ENCODE results near the gene NDC80. TPM values are rescaled to one million over a fixed set of nuclear protein-coding genes. Genes with fewer than 3 reads are reported as not detected.

NDC80 gene
- total and polyA plus RNA-seq, 9 of the 15 experiments (the other 6 are each of a cell fraction or from before 2014, with no cell fraction given): 65.2 to 97.9 (median 83.3) TPM

DNA sequence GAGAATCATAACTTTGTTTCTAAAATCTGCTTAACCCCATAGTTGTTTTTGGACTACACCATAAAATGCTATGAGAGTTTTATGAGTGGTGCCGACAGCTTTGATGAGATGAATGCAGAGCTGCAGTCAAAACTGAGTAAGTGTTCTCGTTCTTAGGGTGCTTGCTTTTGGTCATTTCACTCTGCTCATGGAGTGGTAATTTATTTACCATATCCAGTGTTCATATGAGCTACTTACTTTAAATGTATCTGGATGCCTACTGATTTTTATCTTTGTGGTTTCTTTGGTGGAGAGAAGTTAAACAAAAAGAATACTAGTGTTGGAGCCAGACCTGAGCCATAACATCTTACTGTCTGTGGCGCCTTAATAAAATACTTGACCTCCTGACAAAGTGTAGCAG lies 16.4 kb downstream of the NDC80 start:
- Histone ChIP-seq H3K9me1 (ENCODE audit: control insufficient read depth, insufficient read depth, low read length) (no peaks in the 10 kb centered on the region), H3K27ac (ENCODE audit: extremely low read depth, low read depth, low read length) (no peak overlapping the region), H3K36me3 (ENCODE audit: control insufficient read depth, insufficient read depth, low read length) (peaks cover 85% of the 10 kb centered on the region), H3K4me1 (replicated peaks in 1 of 2; ENCODE audit: control insufficient read depth in 2 of 2, insufficient read depth in 2 of 2, low read length in 2 of 2) (no peaks in the 10 kb centered on the region), H4K20me1 (replicated peaks; ENCODE audit: control insufficient read depth, insufficient read depth, low read length) (no peaks in the 10 kb centered on the region), H3K79me2 (ENCODE audit: control insufficient read depth, insufficient read depth, low read length) (no peaks in the 10 kb centered on the region), H3K4me2 (ENCODE audit: insufficient read depth, low read length) (no peak overlapping the region), H3K9ac (ENCODE audit: insufficient read depth in 1 of 2, low read depth in 2 of 2, low read length in 2 of 2) (no peak overlapping the region), H2AFZ (ENCODE audit: low read depth, low read length) (no peak overlapping the region), H3K9me3 (replicated peaks; ENCODE audit: control insufficient read depth, insufficient read depth, low read depth, low read length) (no peaks in the 10 kb centered on the region), H3K27me3 (ENCODE audit: control insufficient read depth in 2 of 2, insufficient read depth in 2 of 2, low read length in 2 of 2) (no peaks in the 10 kb centered on the region), H3K4me3 (no peak overlapping the region)
- DNase-seq (ENCODE audit: extremely low read depth in 1 of 4, low spot score in 3 of 4): no peak
- in situ Hi-C loops (cut with MboI): no loop called here
- TF ChIP-seq CBX2 (IDR thresholded peaks at IDR 0.05; ENCODE audit: insufficient read depth, low read length, poor library complexity, severe bottlenecking) (no peak), LARP7 (IDR thresholded peaks at IDR 0.05) (no peak), ZNF217 (CRISPR knock-in tag; IDR thresholded peaks at IDR 0.05) (no peak), MCM5 (IDR thresholded peaks at IDR 0.05; ENCODE audit: low read depth) (no peak), ZNF239 (CRISPR knock-in tag; IDR thresholded peaks at IDR 0.05) (no peak), ZNF766 (CRISPR knock-in tag; conservative IDR thresholded peaks at IDR 0.05) (no peak), ZNF124 (CRISPR knock-in tag; IDR thresholded peaks at IDR 0.05) (no peak), MEIS2 (IDR thresholded peaks at IDR 0.05; ENCODE audit: partially characterized antibody) (no peak), ZNF57 (CRISPR knock-in tag; IDR thresholded peaks at IDR 0.05) (no peak), SNIP1 (IDR thresholded peaks at IDR 0.05; ENCODE audit: low read depth) (no peak), NCOA1 (IDR thresholded peaks at IDR 0.05; ENCODE audit: low read depth) (no peak), GABPB2 (CRISPR knock-in tag; conservative IDR thresholded peaks at IDR 0.05) (no peak), ZBED1 (IDR thresholded peaks at IDR 0.05) (no peak), BCL6 (CRISPR knock-in tag; IDR thresholded peaks at IDR 0.05) (no peak), SP2 (IDR thresholded peaks at IDR 0.05; ENCODE audit: extremely low read depth, low read depth, low read length, poor library complexity, severe bottlenecking) (no peak)
- TF ChIP-seq, protein P1, sequence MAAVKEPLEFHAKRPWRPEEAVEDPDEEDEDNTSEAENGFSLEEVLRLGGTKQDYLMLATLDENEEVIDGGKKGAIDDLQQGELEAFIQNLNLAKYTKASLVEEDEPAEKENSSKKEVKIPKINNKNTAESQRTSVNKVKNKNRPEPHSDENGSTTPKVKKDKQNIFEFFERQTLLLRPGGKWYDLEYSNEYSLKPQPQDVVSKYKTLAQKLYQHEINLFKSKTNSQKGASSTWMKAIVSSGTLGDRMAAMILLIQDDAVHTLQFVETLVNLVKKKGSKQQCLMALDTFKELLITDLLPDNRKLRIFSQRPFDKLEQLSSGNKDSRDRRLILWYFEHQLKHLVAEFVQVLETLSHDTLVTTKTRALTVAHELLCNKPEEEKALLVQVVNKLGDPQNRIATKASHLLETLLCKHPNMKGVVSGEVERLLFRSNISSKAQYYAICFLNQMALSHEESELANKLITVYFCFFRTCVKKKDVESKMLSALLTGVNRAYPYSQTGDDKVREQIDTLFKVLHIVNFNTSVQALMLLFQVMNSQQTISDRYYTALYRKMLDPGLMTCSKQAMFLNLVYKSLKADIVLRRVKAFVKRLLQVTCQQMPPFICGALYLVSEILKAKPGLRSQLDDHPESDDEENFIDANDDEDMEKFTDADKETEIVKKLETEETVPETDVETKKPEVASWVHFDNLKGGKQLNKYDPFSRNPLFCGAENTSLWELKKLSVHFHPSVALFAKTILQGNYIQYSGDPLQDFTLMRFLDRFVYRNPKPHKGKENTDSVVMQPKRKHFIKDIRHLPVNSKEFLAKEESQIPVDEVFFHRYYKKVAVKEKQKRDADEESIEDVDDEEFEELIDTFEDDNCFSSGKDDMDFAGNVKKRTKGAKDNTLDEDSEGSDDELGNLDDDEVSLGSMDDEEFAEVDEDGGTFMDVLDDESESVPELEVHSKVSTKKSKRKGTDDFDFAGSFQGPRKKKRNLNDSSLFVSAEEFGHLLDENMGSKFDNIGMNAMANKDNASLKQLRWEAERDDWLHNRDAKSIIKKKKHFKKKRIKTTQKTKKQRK (IDR thresholded peaks at IDR 0.05; ENCODE audit: borderline replicate concordance, low read depth, low read length): no peak
- TF ChIP-seq, protein P2, sequence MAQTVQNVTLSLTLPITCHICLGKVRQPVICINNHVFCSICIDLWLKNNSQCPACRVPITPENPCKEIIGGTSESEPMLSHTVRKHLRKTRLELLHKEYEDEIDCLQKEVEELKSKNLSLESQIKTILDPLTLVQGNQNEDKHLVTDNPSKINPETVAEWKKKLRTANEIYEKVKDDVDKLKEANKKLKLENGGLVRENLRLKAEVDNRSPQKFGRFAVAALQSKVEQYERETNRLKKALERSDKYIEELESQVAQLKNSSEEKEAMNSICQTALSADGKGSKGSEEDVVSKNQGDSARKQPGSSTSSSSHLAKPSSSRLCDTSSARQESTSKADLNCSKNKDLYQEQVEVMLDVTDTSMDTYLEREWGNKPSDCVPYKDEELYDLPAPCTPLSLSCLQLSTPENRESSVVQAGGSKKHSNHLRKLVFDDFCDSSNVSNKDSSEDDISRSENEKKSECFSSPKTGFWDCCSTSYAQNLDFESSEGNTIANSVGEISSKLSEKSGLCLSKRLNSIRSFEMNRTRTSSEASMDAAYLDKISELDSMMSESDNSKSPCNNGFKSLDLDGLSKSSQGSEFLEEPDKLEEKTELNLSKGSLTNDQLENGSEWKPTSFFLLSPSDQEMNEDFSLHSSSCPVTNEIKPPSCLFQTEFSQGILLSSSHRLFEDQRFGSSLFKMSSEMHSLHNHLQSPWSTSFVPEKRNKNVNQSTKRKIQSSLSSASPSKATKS (CRISPR knock-in tag; IDR thresholded peaks at IDR 0.05): no peak
- no TSS peak for BruUV-seq (replicated peaks)
- no peak for ATAC-seq
- ChIA-PET CTCF (ENCODE audit: low intra/inter-chr PET ratio) (no interaction called here), POLR2A (interaction anchor here (1.1 to 3.5 kb wide), 2 partner anchors 9 to 19 kb away, joined by 4 to 19 read pairs; no protein-coding TSS in a partner anchor)
- 96% methylated on average over 3 of the region's 3 CpGs for WGBS (ENCODE audit: insufficient coverage, low coverage, missing lambda C conversion rate)
- intact Hi-C loops (cut with micrococcal nuclease): no loop called here
- no peak for FAIRE-seq

Data from K562 (cell line).